ENCODE data around the gene UPF3A.
"Not testable (repeated sequence)": the region's sequence is repeated elsewhere in the genome, so short reads cannot be mapped to it uniquely, and the experiment has no call there.

Gene UPF3A

GRCh38 chr13:114304346-114305034 is 23.1 kb downstream of the UPF3A start:
- DNase-seq (ENCODE audit: low read depth) = no peak

GRCh38 chr13:114309086-114309485 is 27.7 kb downstream of the UPF3A start:
- DNase-seq (ENCODE audit: low read depth) = no peak

GRCh38 chr13:114309806-114310410 is 28.5 kb downstream of the UPF3A start:
- DNase-seq (ENCODE audit: low read depth) = no peak

- no peak for DNase-seq (ENCODE audit: low read depth)
Measured at GRCh38 chr13:114310956-114311355, 29.6 kb downstream of the UPF3A start.

- DNase-seq (ENCODE audit: low read depth) = no peak
Measured at GRCh38 chr13:114311387-114311786, 30.0 kb downstream of the UPF3A start.

GRCh38 chr13:114311908-114312307 is 30.5 kb downstream of the UPF3A start:
- DNase-seq (ENCODE audit: low read depth) = no peak

- peak; percentile 18 for DNase-seq (ENCODE audit: low read depth)
Measured at GRCh38 chr13:114313061-114313860, 31.9 kb downstream of the UPF3A start.

GRCh38 chr13:114314074-114314912 is 32.9 kb downstream of the UPF3A start, which contains the start of gene CHAMP1:
Gene CHAMP1 (plus strand): TSS chr13:114314503. CDS start chr13:114323843, 9,340 bp downstream.
- DNase-seq (ENCODE audit: low read depth) = peak; percentile 80

- DNase-seq (ENCODE audit: low read depth) = no peak
Measured at GRCh38 chr13:114315074-114315785, 33.8 kb downstream of the UPF3A start.

- DNase-seq (ENCODE audit: low read depth) = no peak
Measured at GRCh38 chr13:114318624-114319023, 37.2 kb downstream of the UPF3A start.

GRCh38 chr13:114319441-114319913 is 38.1 kb downstream of the UPF3A start:
- no peak for DNase-seq (ENCODE audit: low read depth)

GRCh38 chr13:114320065-114320464 is 38.7 kb downstream of the UPF3A start:
- no peak for DNase-seq (ENCODE audit: low read depth)

GRCh38 chr13:114321256-114321655 is 39.9 kb downstream of the UPF3A start:
- DNase-seq (ENCODE audit: low read depth) = no peak

GRCh38 chr13:114323349-114323748 is 41.9 kb downstream of the UPF3A start:
- no peak for DNase-seq (ENCODE audit: low read depth)

GRCh38 chr13:114324334-114324733 is 42.9 kb downstream of the UPF3A start:
- no peak for DNase-seq (ENCODE audit: low read depth)

GRCh38 chr13:114325729-114326128 is 44.3 kb downstream of the UPF3A start:
- DNase-seq (ENCODE audit: low read depth) = no peak

- no peak for DNase-seq (ENCODE audit: low read depth)
Measured at GRCh38 chr13:114328034-114328433, 46.6 kb downstream of the UPF3A start.

- no peak for DNase-seq (ENCODE audit: low read depth)
Measured at GRCh38 chr13:114328595-114328994, 47.2 kb downstream of the UPF3A start.

GRCh38 chr13:114330086-114330485 is 48.7 kb downstream of the UPF3A start:
- no peak for DNase-seq (ENCODE audit: low read depth)

- not testable (repeated sequence) for DNase-seq (ENCODE audit: low read depth)
Measured at GRCh38 chr13:114333881-114334280, 52.5 kb downstream of the UPF3A start.

Data from stimulated activated CD8-positive, alpha-beta memory T cell treated with anti-CD3 and anti-CD28 coated beads, Interleukin-7, amount 100 ng/mL, for 24 hours (primary cell).